Esophagus squamous epithelium (tissue), 4 donors: ENCODE measurements around the gene TFF2.

Experiments used
- CTCF ChIP-seq, 6 experiments: fragments of 450-650 bp in 4 of 6; fragments of 200-600 bp in 2 of 6; sonication (generic) in 2 of 6; IDR thresholded peaks; one replicate each; pipeline ENCODE4 v1.5.1; 2016 to 2019; ENCODE audit warnings: antibody characterized with exemption in 6 of 6, mild to moderate bottlenecking in 4 of 6, moderate library complexity in 4 of 6
- POLR2A ChIP-seq, 4 donors: fragments of 450-650 bp; IDR thresholded peaks; one replicate each; pipeline ENCODE4 v1.6.1; 2017; ENCODE audit warnings: antibody characterized with exemption in 4 of 4, mild to moderate bottlenecking in 4 of 4, moderate library complexity in 3 of 4

GRCh38 chr21:42298237-42298636 lies 52.6 kb downstream of the TFF2 start:
- TF ChIP-seq CTCF (IDR thresholded peaks at IDR 0.05) = no peak
- no peak for TF ChIP-seq POLR2A (IDR thresholded peaks at IDR 0.05)
